Gastrocnemius medialis (tissue), 4 donors: ENCODE results near the gene RNF6.

Experiments
- POLR2A ChIP-seq, 2 donors: fragments of 450-650 bp; IDR thresholded peaks; one replicate each; pipeline ENCODE4 v1.6.1; 2017; ENCODE audit warnings: antibody characterized with exemption in 2 of 2, mild to moderate bottlenecking in 2 of 2, moderate library complexity in 2 of 2
- TF ChIP-seq, protein P1 (sequence below), 5 experiments: fragments of 450-650 bp in 3 of 5; fragments of 200-600 bp in 2 of 5; sonication (generic) in 2 of 5; IDR thresholded peaks in 4 of 5; conservative IDR thresholded peaks in 1 of 5; 1 replicate in 4 of 5; 2 replicates in 1 of 5; pipeline ENCODE4 v1.5.1; 2016 to 2019; ENCODE audit warnings: antibody characterized with exemption in 5 of 5, mild to moderate bottlenecking in 3 of 5, moderate library complexity in 3 of 5

DNA sequence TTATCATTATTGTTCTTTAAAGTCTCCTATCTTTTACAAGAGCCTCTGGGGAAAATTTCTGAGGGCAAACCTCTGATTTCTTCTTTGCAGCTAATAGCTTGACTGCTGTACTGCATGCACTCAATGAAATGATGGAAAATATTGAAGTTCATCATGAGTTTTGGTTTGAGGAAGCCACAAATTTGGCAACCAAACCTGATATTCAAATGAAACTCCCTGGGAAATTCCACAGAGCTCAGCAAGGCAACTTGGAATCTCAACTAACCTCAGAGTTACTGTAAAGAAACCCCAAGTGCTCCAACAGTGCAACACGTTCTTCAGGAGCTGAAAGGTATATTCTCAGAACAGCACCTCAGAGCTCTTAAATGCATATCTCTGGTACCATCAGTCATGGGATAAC is 14.2 kb upstream of the RNF6 start:
- TF ChIP-seq, protein P1, sequence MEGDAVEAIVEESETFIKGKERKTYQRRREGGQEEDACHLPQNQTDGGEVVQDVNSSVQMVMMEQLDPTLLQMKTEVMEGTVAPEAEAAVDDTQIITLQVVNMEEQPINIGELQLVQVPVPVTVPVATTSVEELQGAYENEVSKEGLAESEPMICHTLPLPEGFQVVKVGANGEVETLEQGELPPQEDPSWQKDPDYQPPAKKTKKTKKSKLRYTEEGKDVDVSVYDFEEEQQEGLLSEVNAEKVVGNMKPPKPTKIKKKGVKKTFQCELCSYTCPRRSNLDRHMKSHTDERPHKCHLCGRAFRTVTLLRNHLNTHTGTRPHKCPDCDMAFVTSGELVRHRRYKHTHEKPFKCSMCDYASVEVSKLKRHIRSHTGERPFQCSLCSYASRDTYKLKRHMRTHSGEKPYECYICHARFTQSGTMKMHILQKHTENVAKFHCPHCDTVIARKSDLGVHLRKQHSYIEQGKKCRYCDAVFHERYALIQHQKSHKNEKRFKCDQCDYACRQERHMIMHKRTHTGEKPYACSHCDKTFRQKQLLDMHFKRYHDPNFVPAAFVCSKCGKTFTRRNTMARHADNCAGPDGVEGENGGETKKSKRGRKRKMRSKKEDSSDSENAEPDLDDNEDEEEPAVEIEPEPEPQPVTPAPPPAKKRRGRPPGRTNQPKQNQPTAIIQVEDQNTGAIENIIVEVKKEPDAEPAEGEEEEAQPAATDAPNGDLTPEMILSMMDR (IDR thresholded peaks at IDR 0.05 in 4 of 5, conservative IDR thresholded peaks at IDR 0.05 in 1 of 5) = no peak
- TF ChIP-seq POLR2A (IDR thresholded peaks at IDR 0.05) = no peak
